RWPE2 (cell line): ENCODE results near the gene TTBK1.

Experiments
- ATAC-seq: fragments of 200-7000 bp; cut with Tn5 transposase; 3 replicates; pipeline ENCODE4 v1.9.1; 2021; ENCODE audit warnings: low read depth
- DNase-seq: peaks from one replicate; pipeline ENCODE4 v3.0.0-alpha.2; 2020; ENCODE audit warnings: low spot score
- H3K27ac ChIP-seq: fragments of 450-650 bp; 2 replicates; pipeline ENCODE4 v1.5.1; 2017; ENCODE audit warnings: mild to moderate bottlenecking; ENCODE audit not compliant: poor library complexity, severe bottlenecking
- H3K27me3 ChIP-seq: fragments of 250-450 bp; sonication (Bioruptor Pico); 2 replicates; pipeline ENCODE4 v1.5.1; 2021; ENCODE audit warnings: mild to moderate bottlenecking, moderate library complexity; ENCODE audit not compliant: insufficient read depth, poor library complexity, severe bottlenecking
- H3K36me3 ChIP-seq: fragments of 250-450 bp; sonication (Bioruptor Pico); 2 replicates; pipeline ENCODE4 v1.5.1; 2020; ENCODE audit warnings: low read depth, mild to moderate bottlenecking, moderate library complexity
- H3K4me1 ChIP-seq: fragments of 250-450 bp; sonication (Bioruptor Pico); 2 replicates; pipeline ENCODE4 v1.5.1; 2021; ENCODE audit warnings: mild to moderate bottlenecking, moderate library complexity; ENCODE audit not compliant: insufficient read depth, poor library complexity, severe bottlenecking
- H3K4me3 ChIP-seq: fragments of 250-450 bp; sonication (Bioruptor Pico); 2 replicates; pipeline ENCODE4 v1.5.1; 2021; ENCODE audit warnings: mild to moderate bottlenecking, moderate library complexity; ENCODE audit not compliant: severe bottlenecking
- H3K9me3 ChIP-seq: fragments of 250-450 bp; sonication (Bioruptor Pico); 2 replicates; pipeline ENCODE4 v1.5.1; 2021; ENCODE audit warnings: mild to moderate bottlenecking, moderate library complexity; ENCODE audit not compliant: severe bottlenecking
- CTCF ChIP-seq: fragments of 450-650 bp; IDR thresholded peaks from one replicate; pipeline ENCODE4 v1.5.1; 2017; ENCODE audit warnings: mild to moderate bottlenecking, moderate library complexity; ENCODE audit not compliant: poor library complexity, severe bottlenecking

Gene TTBK1

GRCh38 chr6:43284991-43285781 is 41.9 kb downstream of the TTBK1 start:
- H3K27ac ChIP-seq: no peak overlapping the region
- no peak overlapping the region for H3K4me3 ChIP-seq
- H3K36me3 ChIP-seq: no peaks in the 10 kb centered on the region
- peaks cover 19% of the 10 kb centered on the region for H3K27me3 ChIP-seq
- no peaks in the 10 kb centered on the region for H3K9me3 ChIP-seq
- DNase-seq: no peak
- no peaks in the 10 kb centered on the region for H3K4me1 ChIP-seq
- no peak for ATAC-seq
- no peak for TF ChIP-seq CTCF

- ATAC-seq (no peak), DNase-seq (no peak)
- H3K4me1 ChIP-seq: no peaks in the 10 kb centered on the region
- TF ChIP-seq CTCF: no peak
- no peaks in the 10 kb centered on the region for H3K9me3 ChIP-seq
- H3K36me3 ChIP-seq: no peaks in the 10 kb centered on the region
- no peak overlapping the region for H3K27ac ChIP-seq
- peaks cover 19% of the 10 kb centered on the region for H3K27me3 ChIP-seq
- no peak overlapping the region for H3K4me3 ChIP-seq
These were observed 42.6 kb downstream of the TTBK1 start for GRCh38 chr6:43285832-43286231.

- peaks cover 19% of the 10 kb centered on the region for H3K27me3 ChIP-seq
These were observed 43.2 kb downstream of the TTBK1 start for GRCh38 chr6:43286456-43286979.

GRCh38 chr6:43286980-43287716 is 43.9 kb downstream of the TTBK1 start:
- Histone ChIP-seq H3K4me3 (no peak overlapping the region), H3K9me3 (no peaks in the 10 kb centered on the region), H3K27me3 (peaks cover 19% of the 10 kb centered on the region), H3K36me3 (no peaks in the 10 kb centered on the region), H3K27ac (no peak overlapping the region), H3K4me1 (no peaks in the 10 kb centered on the region)
- no peak for DNase-seq
- TF ChIP-seq CTCF: no peak
- no peak for ATAC-seq

More at GRCh38 chr6:43286456-43286979, 43.2 kb downstream of the TTBK1 start:
- Histone ChIP-seq H3K4me1 (no peaks in the 10 kb centered on the region), H3K27ac (no peak overlapping the region), H3K36me3 (no peaks in the 10 kb centered on the region), H3K4me3 (no peak overlapping the region), H3K9me3 (no peaks in the 10 kb centered on the region)
- TF ChIP-seq CTCF: no peak
- no peak for ATAC-seq
- DNase-seq: no peak
